ENCODE results near the gene SUPV3L1. TPM values are rescaled to one million over a fixed set of nuclear protein-coding genes. Genes with fewer than 3 reads are reported as not detected.

Gene SUPV3L1
- total RNA-seq, 1 donor from 2014 or later: 41.2 TPM

DNA sequence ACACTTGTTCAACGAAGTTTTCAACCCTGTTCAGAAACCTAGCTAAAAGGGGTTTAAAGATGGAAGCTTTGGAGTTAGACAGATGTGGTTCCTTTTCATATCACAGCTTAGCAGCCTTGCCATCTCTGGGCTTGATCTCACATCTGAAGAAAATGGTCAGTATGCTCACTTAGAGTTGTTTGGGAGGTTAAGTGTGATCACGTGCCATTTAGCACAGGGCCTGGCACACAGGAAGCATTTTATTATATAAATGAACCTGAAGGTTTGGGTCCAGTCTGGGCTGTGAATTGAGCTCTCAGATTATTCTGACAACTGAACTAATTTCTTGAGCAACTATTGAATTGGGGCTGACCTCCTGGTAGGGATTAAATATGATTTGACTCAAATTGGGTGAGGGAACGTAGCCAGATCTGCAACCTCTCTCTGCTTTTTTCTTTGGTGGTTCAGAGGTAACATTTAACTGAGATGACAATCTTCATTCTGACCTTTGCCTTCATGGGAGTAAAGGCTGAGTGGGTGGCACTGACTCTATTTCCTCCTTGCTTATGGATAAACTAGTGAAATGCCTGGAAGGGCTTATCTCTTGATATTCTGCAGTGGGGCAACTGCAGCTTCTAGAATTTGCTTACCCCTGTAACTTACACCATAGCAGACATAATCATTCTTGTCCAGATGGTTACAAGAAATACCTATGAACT is 29.9 kb downstream of the SUPV3L1 start:
- Histone ChIP-seq H3K36me3 (ENCODE audit: control insufficient read depth, insufficient read depth, low read length) (peaks cover 1% of the 10 kb centered on the region), H3K27me3 (ENCODE audit: control insufficient read depth, insufficient read depth, low read length) (no peaks in the 10 kb centered on the region), H3K4me3 (ENCODE audit: low read depth, low read length) (no peak overlapping the region)
- no peak for DNase-seq (ENCODE audit: low read depth)
- TF ChIP-seq, protein P1, sequence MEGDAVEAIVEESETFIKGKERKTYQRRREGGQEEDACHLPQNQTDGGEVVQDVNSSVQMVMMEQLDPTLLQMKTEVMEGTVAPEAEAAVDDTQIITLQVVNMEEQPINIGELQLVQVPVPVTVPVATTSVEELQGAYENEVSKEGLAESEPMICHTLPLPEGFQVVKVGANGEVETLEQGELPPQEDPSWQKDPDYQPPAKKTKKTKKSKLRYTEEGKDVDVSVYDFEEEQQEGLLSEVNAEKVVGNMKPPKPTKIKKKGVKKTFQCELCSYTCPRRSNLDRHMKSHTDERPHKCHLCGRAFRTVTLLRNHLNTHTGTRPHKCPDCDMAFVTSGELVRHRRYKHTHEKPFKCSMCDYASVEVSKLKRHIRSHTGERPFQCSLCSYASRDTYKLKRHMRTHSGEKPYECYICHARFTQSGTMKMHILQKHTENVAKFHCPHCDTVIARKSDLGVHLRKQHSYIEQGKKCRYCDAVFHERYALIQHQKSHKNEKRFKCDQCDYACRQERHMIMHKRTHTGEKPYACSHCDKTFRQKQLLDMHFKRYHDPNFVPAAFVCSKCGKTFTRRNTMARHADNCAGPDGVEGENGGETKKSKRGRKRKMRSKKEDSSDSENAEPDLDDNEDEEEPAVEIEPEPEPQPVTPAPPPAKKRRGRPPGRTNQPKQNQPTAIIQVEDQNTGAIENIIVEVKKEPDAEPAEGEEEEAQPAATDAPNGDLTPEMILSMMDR (IDR thresholded peaks at IDR 0.05; ENCODE audit: insufficient read depth, low read length, poor library complexity, severe bottlenecking): no peak

DNA sequence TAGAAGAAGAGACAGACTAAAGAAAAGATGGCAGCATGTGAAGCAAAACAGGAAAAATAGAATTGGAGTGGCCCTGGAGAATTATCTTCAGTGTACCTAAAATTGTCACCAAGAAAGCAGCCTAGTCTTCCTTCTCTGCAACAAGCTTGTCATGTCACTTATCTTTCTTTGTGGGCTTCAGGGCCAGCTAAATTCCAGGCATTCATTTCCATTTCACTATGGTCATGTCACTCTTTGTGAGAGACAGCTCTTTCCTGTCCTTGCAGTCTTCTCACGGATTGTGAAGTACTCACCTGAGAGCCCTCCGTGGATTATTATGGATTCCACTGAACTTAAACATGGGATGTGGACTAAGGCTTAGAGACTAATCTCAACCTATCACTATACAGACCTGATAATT is 31.1 kb downstream of the SUPV3L1 start:
- Histone ChIP-seq H3K4me3 (ENCODE audit: low read depth, low read length) (no peak overlapping the region), H3K27me3 (ENCODE audit: control insufficient read depth, insufficient read depth, low read length) (no peaks in the 10 kb centered on the region), H3K36me3 (ENCODE audit: control insufficient read depth, insufficient read depth, low read length) (peaks cover 1% of the 10 kb centered on the region)
- TF ChIP-seq, protein P1 (IDR thresholded peaks at IDR 0.05; ENCODE audit: insufficient read depth, low read length, poor library complexity, severe bottlenecking): no peak
- no peak for DNase-seq (ENCODE audit: low read depth)

DNA sequence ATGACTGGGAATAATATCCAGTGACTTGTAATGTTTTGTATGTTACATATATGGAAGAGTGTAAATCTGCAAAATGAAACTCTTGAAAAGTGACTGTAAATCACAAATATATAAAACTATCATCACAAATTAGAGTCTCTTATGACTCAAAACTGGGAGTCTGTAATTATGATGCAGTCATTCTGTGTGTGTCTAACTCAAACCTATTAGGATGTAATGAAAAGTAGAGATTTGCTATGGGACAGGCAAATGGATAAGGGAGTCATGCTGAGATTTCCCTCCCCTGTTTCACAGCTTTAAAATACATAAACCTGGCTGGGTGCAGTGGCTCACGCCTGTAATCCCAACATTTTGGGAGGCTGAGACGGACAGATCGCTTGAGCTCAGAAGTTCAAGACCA is 31.5 kb downstream of the SUPV3L1 start:
- no peak overlapping the region for H3K4me3 ChIP-seq (ENCODE audit: low read depth, low read length)
- no peak for DNase-seq (ENCODE audit: low read depth)
- peaks cover 1% of the 10 kb centered on the region for H3K36me3 ChIP-seq (ENCODE audit: control insufficient read depth, insufficient read depth, low read length)
- no peaks in the 10 kb centered on the region for H3K27me3 ChIP-seq (ENCODE audit: control insufficient read depth, insufficient read depth, low read length)
- TF ChIP-seq, protein P1 (IDR thresholded peaks at IDR 0.05; ENCODE audit: insufficient read depth, low read length, poor library complexity, severe bottlenecking): no peak

DNA sequence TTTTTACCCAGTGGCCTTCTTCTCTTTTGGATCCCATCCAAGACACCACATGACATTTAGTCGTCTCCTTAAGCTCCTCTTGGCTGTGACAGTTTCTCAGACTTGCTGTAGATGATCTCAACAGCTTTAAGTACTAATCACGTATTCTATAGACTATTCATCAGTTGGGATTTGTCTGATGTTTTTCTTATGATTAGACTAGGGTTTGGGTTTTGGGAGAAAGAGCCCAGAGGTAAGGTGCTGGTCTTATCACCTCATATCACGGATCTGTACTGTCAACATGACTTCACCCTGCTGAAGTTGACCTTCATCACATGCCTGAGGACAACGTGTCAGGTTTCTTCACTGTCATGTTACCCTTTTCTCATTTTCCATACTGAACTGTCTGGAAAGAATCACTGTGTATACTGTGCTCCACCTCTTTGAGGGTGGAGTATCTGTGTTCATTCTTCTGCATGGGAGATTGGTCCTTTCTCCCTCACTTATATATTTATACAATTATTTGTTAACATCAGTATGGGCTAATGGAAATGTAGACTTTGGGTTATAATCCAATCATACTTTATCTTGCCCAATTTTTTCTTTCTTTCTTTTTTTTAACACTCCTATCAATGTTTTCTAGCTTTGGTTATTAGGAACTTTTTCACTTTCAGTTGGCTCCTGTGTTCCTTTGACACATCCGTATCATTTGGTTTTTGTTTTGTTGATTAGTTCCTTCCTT is 33.7 kb downstream of the SUPV3L1 start:
- Histone ChIP-seq H3K4me3 (ENCODE audit: low read depth, low read length) (no peak overlapping the region), H3K27me3 (ENCODE audit: control insufficient read depth, insufficient read depth, low read length) (no peaks in the 10 kb centered on the region), H3K36me3 (ENCODE audit: control insufficient read depth, insufficient read depth, low read length) (peaks cover 1% of the 10 kb centered on the region)
- no peak for DNase-seq (ENCODE audit: low read depth)
- TF ChIP-seq, protein P1 (IDR thresholded peaks at IDR 0.05; ENCODE audit: insufficient read depth, low read length, poor library complexity, severe bottlenecking): no peak

DNA sequence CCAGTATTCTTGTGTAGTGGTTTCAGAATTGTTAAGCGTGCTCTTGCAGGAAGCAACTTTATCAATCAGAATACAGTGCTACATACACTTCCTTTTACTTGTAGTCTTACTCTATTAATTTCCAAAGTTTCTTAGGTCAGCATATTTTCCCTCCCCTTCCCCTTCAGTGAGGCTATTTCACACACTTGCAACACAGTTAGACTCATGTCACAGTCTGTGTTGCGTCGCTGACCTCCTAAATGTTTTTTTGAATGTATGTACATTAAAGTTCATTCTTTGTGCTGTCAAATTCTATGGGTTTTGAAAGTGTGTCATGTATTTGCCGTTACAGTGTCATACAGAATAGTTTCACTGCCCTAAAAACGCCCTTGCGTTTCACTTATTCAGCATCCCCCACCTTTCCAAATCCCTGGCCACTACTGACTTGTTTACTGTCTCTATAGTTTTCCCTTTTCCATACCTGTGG is 34.7 kb downstream of the SUPV3L1 start:
- H3K27me3 ChIP-seq (ENCODE audit: control insufficient read depth, insufficient read depth, low read length): no peaks in the 10 kb centered on the region
- H3K36me3 ChIP-seq (ENCODE audit: control insufficient read depth, insufficient read depth, low read length): no peaks in the 10 kb centered on the region
- H3K4me3 ChIP-seq (ENCODE audit: low read depth, low read length): no peak overlapping the region
- no peak for DNase-seq (ENCODE audit: low read depth)
- TF ChIP-seq, protein P1 (IDR thresholded peaks at IDR 0.05; ENCODE audit: insufficient read depth, low read length, poor library complexity, severe bottlenecking): no peak
